MM.1S (cell line): ENCODE measurements around the gene OSBPL5.

ENCODE experiments used
- DNase-seq: peaks from one replicate; pipeline ENCODE4 v3.0.0-alpha.2; 2015
- H2AFZ ChIP-seq: fragments of 300-600 bp; sonication (generic); 2 replicates; pipeline ENCODE4 v1.6.0; 2016; ENCODE audit warnings: antibody characterized with exemption, low read length
- H3F3A ChIP-seq: fragments of 300-600 bp; sonication (generic); 2 replicates; pipeline ENCODE4 v1.6.1; 2016; ENCODE audit warnings: mild to moderate bottlenecking, antibody characterized with exemption, low read length, moderate library complexity, mixed read lengths; ENCODE audit not compliant: insufficient read depth
- H3K27ac ChIP-seq: fragments of 300-600 bp; sonication (generic); 2 replicates; pipeline ENCODE4 v1.5.1; 2016; ENCODE audit warnings: mild to moderate bottlenecking, low read length
- H3K27me3 ChIP-seq: fragments of 300-600 bp; sonication (generic); replicated peaks from 2 replicates; pipeline ENCODE4 v1.6.0; 2016; ENCODE audit warnings: low read length; ENCODE audit not compliant: insufficient read depth
- H3K36me3 ChIP-seq: fragments of 300-600 bp; sonication (generic); replicated peaks from 2 replicates; pipeline ENCODE4 v1.6.1; 2016; ENCODE audit warnings: mild to moderate bottlenecking, low read length, mixed read lengths; ENCODE audit not compliant: insufficient read depth
- H3K4me1 ChIP-seq: fragments of 300-600 bp; sonication (generic); 2 replicates; pipeline ENCODE4 v1.6.1; 2016; ENCODE audit warnings: low read length, mixed read lengths
- H3K4me2 ChIP-seq: fragments of 300-600 bp; sonication (generic); 2 replicates; pipeline ENCODE4 v1.6.0; 2016; ENCODE audit warnings: low read depth, low read length
- H3K4me3 ChIP-seq: fragments of 300-600 bp; sonication (generic); 2 replicates; pipeline ENCODE4 v1.5.1; 2016; ENCODE audit warnings: low read length, mixed read lengths
- H3K79me2 ChIP-seq: fragments of 300-600 bp; sonication (generic); 2 replicates; pipeline ENCODE4 v1.6.1; 2016; ENCODE audit warnings: mixed run types, low read length, mixed read lengths
- H3K9ac ChIP-seq: fragments of 300-600 bp; sonication (generic); 2 replicates; pipeline ENCODE4 v1.6.1; 2016; ENCODE audit warnings: low read length, mixed read lengths
- H3K9me2 ChIP-seq: fragments of 300-600 bp; sonication (generic); replicated peaks from 2 replicates; pipeline ENCODE4 v1.6.1; 2016; ENCODE audit warnings: mild to moderate bottlenecking, low read length, mixed read lengths; ENCODE audit not compliant: insufficient read depth
- H3K9me3 ChIP-seq: fragments of 300-600 bp; sonication (generic); replicated peaks from 2 replicates; pipeline ENCODE4 v1.6.1; 2016; ENCODE audit warnings: mild to moderate bottlenecking, low read length, mixed read lengths; ENCODE audit not compliant: insufficient read depth
- H4K20me1 ChIP-seq: fragments of 300-600 bp; sonication (generic); 2 replicates; pipeline ENCODE4 v1.6.1; 2016; ENCODE audit warnings: mild to moderate bottlenecking, low read length, moderate library complexity, mixed read lengths; ENCODE audit not compliant: insufficient read depth
- EZH2 ChIP-seq: fragments of 300-600 bp; sonication (generic); optimal IDR thresholded peaks from 2 replicates; pipeline ENCODE3; 2017; ENCODE audit warnings: low read depth, mild to moderate bottlenecking, antibody characterized with exemption, low read length, mixed read lengths
- EZH2phosphoT487 ChIP-seq: fragments of 300-600 bp; sonication (generic); IDR thresholded peaks from 2 replicates; pipeline ENCODE4 v1.6.1; 2018; ENCODE audit warnings: antibody characterized with exemption, low read length
- TF ChIP-seq, protein P1 (sequence below): fragments of 300-600 bp; sonication (generic); IDR thresholded peaks from 2 replicates; pipeline ENCODE4 v1.5.1; 2016; ENCODE audit warnings: antibody characterized with exemption, low read length, mixed read lengths

The OSBPL5 gene

DNA sequence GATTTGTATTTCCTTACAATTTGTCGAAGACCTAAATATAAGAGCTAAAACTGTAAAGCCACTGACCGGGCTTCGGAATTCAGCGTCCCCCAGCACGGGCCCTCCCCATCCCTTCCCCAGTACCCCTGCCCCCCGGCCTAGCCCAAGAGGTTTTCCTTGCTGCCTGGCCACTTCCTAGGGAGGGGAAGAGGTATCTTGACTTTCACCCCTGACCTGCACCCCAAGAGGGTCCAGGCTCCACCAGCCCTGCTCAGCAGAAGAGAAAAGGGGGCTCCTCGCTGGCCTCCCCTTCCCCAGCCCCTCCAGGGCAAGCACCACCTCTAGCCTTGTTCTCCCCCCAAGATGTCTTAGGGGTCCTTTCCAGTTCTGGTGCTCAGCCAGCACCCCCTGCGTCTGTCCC lies 81.8 kb downstream of the OSBPL5 start:
- H3K27me3 ChIP-seq = no peaks in the 10 kb centered on the region
- no peaks in the 10 kb centered on the region for H3K9me2 ChIP-seq
- H3K9me3 ChIP-seq = no peaks in the 10 kb centered on the region
- H4K20me1 ChIP-seq = no peaks in the 10 kb centered on the region
- no peaks in the 10 kb centered on the region for H3K4me1 ChIP-seq
- H3K4me2 ChIP-seq = no peak overlapping the region
- H3K9ac ChIP-seq = no peak overlapping the region
- H3K27ac ChIP-seq = no peak overlapping the region
- H3K36me3 ChIP-seq = no peaks in the 10 kb centered on the region
- DNase-seq = no peak
- TF ChIP-seq, protein P1, sequence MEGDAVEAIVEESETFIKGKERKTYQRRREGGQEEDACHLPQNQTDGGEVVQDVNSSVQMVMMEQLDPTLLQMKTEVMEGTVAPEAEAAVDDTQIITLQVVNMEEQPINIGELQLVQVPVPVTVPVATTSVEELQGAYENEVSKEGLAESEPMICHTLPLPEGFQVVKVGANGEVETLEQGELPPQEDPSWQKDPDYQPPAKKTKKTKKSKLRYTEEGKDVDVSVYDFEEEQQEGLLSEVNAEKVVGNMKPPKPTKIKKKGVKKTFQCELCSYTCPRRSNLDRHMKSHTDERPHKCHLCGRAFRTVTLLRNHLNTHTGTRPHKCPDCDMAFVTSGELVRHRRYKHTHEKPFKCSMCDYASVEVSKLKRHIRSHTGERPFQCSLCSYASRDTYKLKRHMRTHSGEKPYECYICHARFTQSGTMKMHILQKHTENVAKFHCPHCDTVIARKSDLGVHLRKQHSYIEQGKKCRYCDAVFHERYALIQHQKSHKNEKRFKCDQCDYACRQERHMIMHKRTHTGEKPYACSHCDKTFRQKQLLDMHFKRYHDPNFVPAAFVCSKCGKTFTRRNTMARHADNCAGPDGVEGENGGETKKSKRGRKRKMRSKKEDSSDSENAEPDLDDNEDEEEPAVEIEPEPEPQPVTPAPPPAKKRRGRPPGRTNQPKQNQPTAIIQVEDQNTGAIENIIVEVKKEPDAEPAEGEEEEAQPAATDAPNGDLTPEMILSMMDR = no peak
- TF ChIP-seq EZH2 = no peak
- TF ChIP-seq EZH2phosphoT487 = no peak
- H3K4me3 ChIP-seq = no peak overlapping the region
- H3F3A ChIP-seq = no peaks in the 10 kb centered on the region
- no peak overlapping the region for H2AFZ ChIP-seq
- H3K79me2 ChIP-seq = no peaks in the 10 kb centered on the region

- Histone ChIP-seq H3K9ac (no peak overlapping the region), H4K20me1 (no peaks in the 10 kb centered on the region), H3K27me3 (no peaks in the 10 kb centered on the region), H2AFZ (no peak overlapping the region), H3K27ac (no peak overlapping the region), H3K4me2 (no peak overlapping the region), H3K4me3 (no peak overlapping the region), H3K9me3 (no peaks in the 10 kb centered on the region), H3F3A (no peaks in the 10 kb centered on the region), H3K9me2 (no peaks in the 10 kb centered on the region), H3K79me2 (no peaks in the 10 kb centered on the region), H3K36me3 (no peaks in the 10 kb centered on the region), H3K4me1 (no peaks in the 10 kb centered on the region)
- no peak for DNase-seq
- TF ChIP-seq, protein P1 = no peak
- TF ChIP-seq EZH2phosphoT487 (no peak), EZH2 (no peak)
These were observed 83.7 kb downstream of the OSBPL5 start for GRCh38 chr11:3081386-3081751.

DNA sequence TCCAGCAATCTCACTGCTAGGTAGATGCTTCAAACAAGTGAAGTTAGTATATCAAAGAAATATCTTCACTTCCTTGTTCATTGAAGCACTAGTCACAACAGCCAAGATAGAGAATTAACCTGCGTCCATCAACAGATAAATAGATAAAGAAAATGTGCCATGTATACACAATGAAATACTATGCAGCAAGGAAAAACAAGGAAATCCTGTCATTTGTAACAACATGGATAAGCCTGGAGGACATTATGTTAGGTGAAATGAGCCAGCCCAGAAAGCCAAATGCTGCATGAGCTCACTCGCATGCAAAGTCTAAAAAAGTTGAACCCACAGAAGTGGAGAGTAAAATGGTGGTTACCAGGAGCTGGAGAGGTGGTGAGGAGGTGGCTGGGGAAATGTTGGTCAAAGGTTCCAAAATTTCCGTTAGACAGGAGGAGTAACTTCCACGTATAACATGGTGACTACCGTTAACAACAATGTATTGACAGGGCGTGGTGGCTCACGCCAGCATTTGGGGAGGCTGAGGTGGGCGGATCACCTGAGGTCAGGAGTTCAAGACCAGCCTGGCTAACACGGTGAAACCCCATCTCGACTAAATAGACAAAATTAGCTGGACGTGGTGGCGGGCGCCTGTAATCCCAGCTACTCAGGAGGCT lies 84.3 kb downstream of the OSBPL5 start:
- DNase-seq = no peak
- Histone ChIP-seq H3F3A (no peaks in the 10 kb centered on the region), H3K36me3 (no peaks in the 10 kb centered on the region), H2AFZ (no peak overlapping the region), H3K4me1 (no peaks in the 10 kb centered on the region), H3K9ac (no peak overlapping the region), H3K4me3 (no peak overlapping the region), H3K9me3 (no peaks in the 10 kb centered on the region), H3K4me2 (no peak overlapping the region), H3K27me3 (no peaks in the 10 kb centered on the region), H3K9me2 (no peaks in the 10 kb centered on the region), H3K27ac (no peak overlapping the region), H4K20me1 (no peaks in the 10 kb centered on the region), H3K79me2 (no peaks in the 10 kb centered on the region)
- TF ChIP-seq EZH2phosphoT487 (no peak), EZH2 (no peak)
- TF ChIP-seq, protein P1 = no peak
